Stomach smooth muscle (tissue), 2 donors: ENCODE measurements around the gene ARPP21.

Source experiments
- H3K27ac ChIP-seq: one replicate; pipeline ENCODE4 v1.7.0; 2013; ENCODE audit warnings: mild to moderate bottlenecking, low read length, inconsistent platforms
- H3K27me3 ChIP-seq, 2 donors: one replicate each; pipeline ENCODE4 v1.7.0; 2013; ENCODE audit warnings: low read length in 2 of 2; ENCODE audit not compliant: insufficient read depth in 2 of 2, control insufficient read depth in 1 of 2
- H3K36me3 ChIP-seq, 2 donors: one replicate each; pipeline ENCODE4 v1.7.0; 2013; ENCODE audit warnings: low read length in 2 of 2; ENCODE audit not compliant: control insufficient read depth in 2 of 2, insufficient read depth in 2 of 2
- H3K4me1 ChIP-seq: one replicate; pipeline ENCODE4 v1.7.0; 2013; ENCODE audit warnings: low read length; ENCODE audit not compliant: control insufficient read depth, insufficient read depth
- H3K4me3 ChIP-seq, 2 donors: one replicate each; pipeline ENCODE4 v1.7.0; 2013; ENCODE audit warnings: low read length in 2 of 2
- H3K9ac ChIP-seq, 2 donors: one replicate each; pipeline ENCODE4 v1.7.0; 2013; ENCODE audit warnings: low read length in 2 of 2, mild to moderate bottlenecking in 1 of 2
- H3K9me3 ChIP-seq, 2 donors: one replicate each; pipeline ENCODE4 v1.7.0; 2013; ENCODE audit warnings: low read length in 2 of 2; ENCODE audit not compliant: control insufficient read depth in 2 of 2
- donor health status: healthy.
- donor health status: Pancreatic carcinoma.

The ARPP21 gene

DNA sequence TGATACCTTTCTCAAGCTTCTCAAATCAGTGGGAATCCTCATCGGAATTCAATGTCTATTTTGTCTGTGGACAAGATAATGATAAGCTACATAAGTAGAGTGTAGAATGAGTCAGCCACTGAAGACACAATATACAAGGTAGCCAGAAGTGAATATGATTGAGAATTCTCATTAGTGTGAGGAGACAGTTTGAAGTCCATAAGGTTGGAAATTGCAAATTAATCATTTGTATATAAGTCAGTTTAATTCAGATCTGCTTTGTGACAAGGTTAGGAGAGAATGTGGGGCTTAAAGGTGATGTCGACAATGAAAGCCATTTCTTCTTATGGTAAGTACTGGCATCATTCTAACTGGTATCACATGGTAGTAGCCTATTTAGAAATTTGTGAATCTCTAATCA, 4.2 kb downstream of the ARPP21 start:
- Histone ChIP-seq H3K27me3 (peaks cover 8 to 21% of the 10 kb centered on the region in 2 donors), H3K4me1 (peaks cover 7% of the 10 kb centered on the region), H3K4me3 (no peak overlapping the region), H3K27ac (no peak overlapping the region), H3K36me3 (no peaks in the 10 kb centered on the region), H3K9me3 (no peaks in the 10 kb centered on the region), H3K9ac (no peak overlapping the region)

DNA sequence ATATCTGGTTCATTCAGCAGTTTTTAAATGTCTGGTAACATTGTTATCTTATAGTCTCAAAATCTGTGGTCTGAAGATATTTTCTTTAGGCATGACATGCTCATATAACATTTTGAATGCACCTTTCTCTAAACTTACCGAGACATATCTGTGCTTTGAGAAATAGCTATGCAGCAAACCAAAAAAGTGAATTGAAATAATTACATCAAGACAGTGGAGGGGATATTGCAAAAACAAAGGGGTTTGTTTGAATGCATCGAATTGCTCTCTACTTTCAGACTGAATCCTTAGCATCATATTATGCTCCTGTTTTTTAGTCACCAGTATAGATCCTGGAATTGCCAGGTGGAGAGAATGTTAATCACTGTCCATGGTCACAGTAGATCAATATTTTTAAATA, 5.1 kb downstream of the ARPP21 start:
- Histone ChIP-seq H3K9ac (no peak overlapping the region), H3K4me1 (peaks cover 3% of the 10 kb centered on the region), H3K9me3 (no peaks in the 10 kb centered on the region), H3K27me3 (peaks cover 4 to 14% of the 10 kb centered on the region in 2 donors), H3K27ac (no peak overlapping the region), H3K4me3 (no peak overlapping the region), H3K36me3 (no peaks in the 10 kb centered on the region)

DNA sequence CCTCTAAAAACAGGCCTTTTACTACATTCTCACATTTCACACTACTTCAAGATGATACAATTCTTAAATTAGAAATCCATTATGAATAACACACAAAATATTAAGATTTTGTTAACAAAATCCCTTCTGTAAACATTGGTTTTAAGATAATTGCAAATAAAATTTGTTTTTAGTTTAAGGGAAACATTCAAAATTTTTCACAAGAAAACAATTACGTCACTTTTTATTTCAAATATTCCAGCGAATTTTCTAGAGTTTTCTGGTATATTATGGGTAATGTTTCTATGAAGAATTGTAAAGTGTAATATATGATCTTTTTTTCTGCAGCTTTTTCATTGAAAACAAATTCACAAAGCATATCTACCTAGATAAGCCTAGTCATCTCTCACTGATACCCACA, 5.9 kb downstream of the ARPP21 start:
- no peaks in the 10 kb centered on the region for H3K4me1 ChIP-seq
- no peak overlapping the region for H3K27ac ChIP-seq
- no peak overlapping the region for H3K9ac ChIP-seq
- H3K36me3 ChIP-seq, result no peaks in the 10 kb centered on the region
- H3K4me3 ChIP-seq, result no peak overlapping the region
- no peaks in the 10 kb centered on the region for H3K9me3 ChIP-seq
- peaks cover 0 to 7% of the 10 kb centered on the region in 2 donors for H3K27me3 ChIP-seq

DNA sequence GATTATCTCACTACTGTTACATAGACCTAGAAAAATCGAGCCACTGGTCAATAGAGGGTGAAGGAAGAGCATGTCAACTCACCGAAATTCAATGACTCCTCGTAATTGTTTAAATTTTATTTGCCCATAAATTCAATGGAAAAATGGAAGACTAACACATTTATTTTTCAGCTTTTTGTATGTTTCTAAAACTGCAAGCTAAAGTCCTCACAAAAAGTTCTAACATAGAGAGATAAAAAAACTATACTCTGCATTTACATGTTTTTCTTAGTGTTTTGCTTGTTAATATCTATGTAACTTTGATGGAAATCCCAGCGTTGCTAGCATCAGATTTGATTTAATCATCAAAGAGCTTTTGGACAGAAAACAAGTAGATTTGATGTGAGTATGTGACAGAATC, 6.8 kb downstream of the ARPP21 start:
- no peaks in the 10 kb centered on the region for H3K4me1 ChIP-seq
- no peak overlapping the region for H3K9ac ChIP-seq
- no peak overlapping the region for H3K27ac ChIP-seq
- H3K36me3 ChIP-seq, result no peaks in the 10 kb centered on the region
- no peak overlapping the region for H3K4me3 ChIP-seq
- no peaks in the 10 kb centered on the region for H3K9me3 ChIP-seq
- no peaks in the 10 kb centered on the region for H3K27me3 ChIP-seq

DNA sequence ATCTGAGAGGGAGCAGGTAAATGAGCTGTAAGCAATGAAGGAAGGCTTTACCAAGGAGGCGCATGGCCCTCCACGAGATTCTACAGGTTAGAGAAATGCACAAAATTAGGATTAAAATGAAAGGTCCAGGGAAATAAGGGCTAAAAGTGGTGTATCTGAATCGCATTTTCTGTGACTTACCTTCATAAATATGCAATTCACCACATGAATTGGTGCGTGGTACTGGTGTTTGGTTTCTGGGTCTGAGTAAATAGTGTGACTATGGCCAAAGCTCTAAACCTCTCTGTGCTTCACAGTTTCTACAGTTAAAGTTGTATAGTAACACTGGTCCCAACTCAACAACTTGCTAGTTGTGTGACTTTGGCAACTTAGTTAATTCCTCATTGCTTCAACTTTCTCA, 8.1 kb downstream of the ARPP21 start:
- H3K27ac ChIP-seq, result no peak overlapping the region
- no peaks in the 10 kb centered on the region for H3K36me3 ChIP-seq
- no peaks in the 10 kb centered on the region for H3K27me3 ChIP-seq
- no peaks in the 10 kb centered on the region for H3K4me1 ChIP-seq
- no peak overlapping the region for H3K9ac ChIP-seq
- H3K4me3 ChIP-seq, result no peak overlapping the region
- H3K9me3 ChIP-seq, result no peaks in the 10 kb centered on the region

DNA sequence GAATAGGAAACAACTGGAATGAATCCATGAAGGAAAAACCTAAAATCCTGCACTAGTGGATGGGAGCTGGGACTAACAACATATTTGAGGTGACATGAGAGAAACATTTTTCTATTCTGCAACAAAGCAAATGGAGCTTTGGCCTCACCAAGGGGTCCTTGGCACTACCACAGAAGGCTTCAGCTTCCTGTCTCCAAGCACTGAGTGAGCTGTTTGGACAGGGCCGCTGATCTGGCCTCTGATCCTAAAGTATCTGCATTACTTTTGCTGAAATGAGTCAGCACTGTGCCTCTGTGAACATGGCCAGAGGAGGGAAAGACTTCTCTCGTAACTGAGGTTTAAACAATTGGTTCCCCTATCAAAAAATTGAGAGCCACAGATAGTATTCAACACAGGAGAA, 9.0 kb downstream of the ARPP21 start:
- H3K9me3 ChIP-seq, result no peaks in the 10 kb centered on the region
- no peaks in the 10 kb centered on the region for H3K27me3 ChIP-seq
- H3K36me3 ChIP-seq, result no peaks in the 10 kb centered on the region
- H3K4me3 ChIP-seq, result no peak overlapping the region
- H3K4me1 ChIP-seq, result no peaks in the 10 kb centered on the region
- no peak overlapping the region for H3K27ac ChIP-seq
- H3K9ac ChIP-seq, result no peak overlapping the region

DNA sequence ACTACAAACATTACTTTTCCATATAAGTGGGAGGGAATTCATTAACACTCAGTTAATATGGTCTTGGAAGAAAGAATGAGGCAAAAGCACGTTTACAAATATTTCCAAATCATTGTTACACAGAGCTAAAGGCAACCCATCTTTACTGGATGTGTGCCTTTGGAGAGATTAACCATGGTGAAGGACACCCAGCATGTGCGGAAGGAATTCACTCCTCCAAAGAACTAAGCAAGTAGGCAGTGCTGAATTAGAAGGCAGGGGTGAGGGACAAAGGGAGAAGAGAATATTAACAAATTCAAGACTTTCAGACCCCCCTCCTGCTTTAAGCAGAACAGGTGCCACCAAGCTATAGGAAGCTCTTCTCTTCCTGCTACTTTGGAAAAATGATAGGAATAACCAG, 10.1 kb downstream of the ARPP21 start:
- Histone ChIP-seq H3K27me3 (no peaks in the 10 kb centered on the region), H3K27ac (no peak overlapping the region), H3K4me1 (no peaks in the 10 kb centered on the region)

DNA sequence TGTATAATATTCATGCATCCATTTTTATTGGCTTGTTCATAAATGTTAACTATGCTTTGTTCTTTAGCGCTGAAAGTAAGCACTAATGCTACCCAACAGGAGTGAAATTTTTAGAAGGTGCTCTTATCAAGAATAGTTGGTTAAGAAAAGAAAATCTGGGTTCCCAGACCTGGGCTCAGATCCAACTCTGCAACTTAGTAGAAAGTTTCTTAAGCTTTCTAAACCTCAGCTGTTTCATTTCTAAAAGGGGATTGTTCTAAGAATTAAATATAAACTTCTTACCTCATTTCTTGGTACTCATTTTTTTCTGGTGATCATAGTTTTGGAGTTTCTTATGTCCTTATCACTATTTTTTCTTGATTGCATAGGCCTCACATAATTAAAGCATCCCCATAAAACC, 12.1 kb downstream of the ARPP21 start:
- Histone ChIP-seq H3K9ac (no peak overlapping the region), H3K9me3 (no peaks in the 10 kb centered on the region), H3K27me3 (no peaks in the 10 kb centered on the region), H3K36me3 (no peaks in the 10 kb centered on the region), H3K4me3 (no peak overlapping the region), H3K27ac (no peak overlapping the region), H3K4me1 (no peaks in the 10 kb centered on the region)

More for the DNA sequence above, 10.1 kb downstream of the ARPP21 start:
- no peak overlapping the region for H3K4me3 ChIP-seq
- no peaks in the 10 kb centered on the region for H3K36me3 ChIP-seq
- no peaks in the 10 kb centered on the region for H3K9me3 ChIP-seq
- no peak overlapping the region for H3K9ac ChIP-seq

DNA sequence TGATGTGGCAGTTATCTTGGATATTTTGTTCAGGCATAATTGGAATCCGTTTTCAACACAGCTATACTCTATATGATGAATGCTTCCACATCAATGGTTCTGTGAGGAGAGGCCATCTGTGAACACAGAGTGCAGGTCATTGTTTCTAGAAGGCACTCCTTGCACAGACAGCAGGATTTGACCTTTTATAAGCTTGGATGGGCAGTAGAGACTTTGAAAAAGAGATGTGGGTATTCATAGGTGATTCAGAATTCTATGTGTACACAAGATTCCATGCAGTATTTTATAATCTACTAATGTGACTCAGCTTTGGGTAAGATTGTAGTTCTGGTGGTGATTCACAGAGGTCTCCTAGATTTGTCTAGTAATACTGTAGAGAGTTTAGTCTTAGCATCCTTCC, 12.5 kb downstream of the ARPP21 start:
- no peaks in the 10 kb centered on the region for H3K9me3 ChIP-seq
- no peak overlapping the region for H3K4me3 ChIP-seq
- no peaks in the 10 kb centered on the region for H3K27me3 ChIP-seq
- no peaks in the 10 kb centered on the region for H3K36me3 ChIP-seq
- H3K9ac ChIP-seq, result no peak overlapping the region
- H3K4me1 ChIP-seq, result no peaks in the 10 kb centered on the region
- H3K27ac ChIP-seq, result no peak overlapping the region

DNA sequence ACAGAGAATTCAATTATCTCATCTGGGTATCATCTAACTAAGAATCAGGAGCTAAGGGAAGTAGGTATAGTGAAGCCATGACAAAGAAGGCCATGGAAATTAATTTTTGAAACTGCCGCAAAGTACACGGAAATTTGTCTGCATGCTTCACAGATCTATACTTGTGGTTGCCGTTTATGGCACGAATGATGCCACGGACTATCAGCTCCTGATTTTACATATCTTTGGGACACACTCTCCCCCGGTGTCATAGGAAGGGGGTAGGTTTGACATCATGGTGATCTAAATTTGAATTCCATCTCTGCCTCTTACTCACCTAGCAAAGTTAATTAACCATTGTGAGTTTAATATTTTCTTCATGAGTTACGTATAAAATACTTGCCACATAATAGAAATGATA, 14.0 kb downstream of the ARPP21 start:
- H3K9me3 ChIP-seq, result no peaks in the 10 kb centered on the region
- no peaks in the 10 kb centered on the region for H3K27me3 ChIP-seq
- no peaks in the 10 kb centered on the region for H3K36me3 ChIP-seq
- H3K9ac ChIP-seq, result no peak overlapping the region
- H3K4me3 ChIP-seq, result no peak overlapping the region
- no peak overlapping the region for H3K27ac ChIP-seq
- H3K4me1 ChIP-seq, result no peaks in the 10 kb centered on the region

DNA sequence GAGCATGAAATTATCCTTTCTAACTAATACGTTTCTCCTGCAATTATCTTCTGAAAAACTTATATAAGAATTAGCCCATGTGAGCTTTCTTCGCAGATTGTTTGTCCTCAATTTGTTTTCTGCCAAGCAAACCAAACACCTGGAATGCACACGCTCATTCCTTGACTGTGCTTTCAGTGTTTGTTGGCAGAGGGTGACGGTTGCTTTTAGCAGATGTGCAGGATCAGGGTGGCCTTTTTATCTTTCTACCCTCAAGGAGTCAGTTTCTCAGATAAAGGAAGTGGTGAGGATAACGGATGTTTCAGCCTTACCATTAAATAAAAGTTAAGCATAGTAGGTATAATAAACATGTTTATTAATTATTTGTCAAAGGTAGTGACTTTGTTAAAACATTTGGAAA, 15.2 kb downstream of the ARPP21 start:
- H3K9me3 ChIP-seq, result no peaks in the 10 kb centered on the region
- no peaks in the 10 kb centered on the region for H3K36me3 ChIP-seq
- no peaks in the 10 kb centered on the region for H3K27me3 ChIP-seq
- no peak overlapping the region for H3K27ac ChIP-seq
- no peaks in the 10 kb centered on the region for H3K4me1 ChIP-seq
- no peak overlapping the region for H3K9ac ChIP-seq
- no peak overlapping the region for H3K4me3 ChIP-seq

DNA sequence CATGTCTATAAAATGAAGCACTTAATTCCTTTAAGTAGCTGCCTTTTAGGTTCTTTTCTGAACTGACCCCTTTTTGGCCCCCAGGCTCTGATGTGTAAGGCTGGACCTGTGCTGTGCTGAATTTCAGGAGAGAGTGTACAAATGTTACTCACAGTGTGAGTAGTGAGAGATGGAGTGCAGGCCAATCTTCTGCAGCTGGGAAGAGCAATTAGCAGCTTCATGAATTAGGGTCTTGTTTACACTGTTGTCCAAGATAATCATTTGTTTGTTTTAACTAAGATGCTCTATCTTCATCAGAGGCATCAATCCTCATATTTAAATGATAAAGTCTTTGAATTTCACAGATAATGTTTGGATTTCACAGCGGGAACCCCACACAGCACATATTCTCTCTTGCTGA, 19.4 kb downstream of the ARPP21 start:
- Histone ChIP-seq H3K4me3 (no peak overlapping the region), H3K27me3 (no peaks in the 10 kb centered on the region), H3K9me3 (no peaks in the 10 kb centered on the region), H3K27ac (no peak overlapping the region), H3K9ac (no peak overlapping the region), H3K36me3 (no peaks in the 10 kb centered on the region), H3K4me1 (no peaks in the 10 kb centered on the region)
